HepG2 (cell line): ENCODE measurements around the gene CKS1B. TPM values are rescaled to one million over a fixed set of nuclear protein-coding genes. Genes with fewer than 3 reads are reported as not detected.

ENCODE experiments used
- ARNT2 ChIP-seq: sonication (generic); formaldehyde crosslinking; IDR thresholded peaks from 2 replicates; pipeline ENCODE4 v1.8.0; 2022; ENCODE audit warnings: mild to moderate bottlenecking, low read depth, missing genetic modification reagents, moderate library complexity
- ETV5 ChIP-seq: IDR thresholded peaks from 2 replicates; pipeline ENCODE4 v1.6.1; 2018; ENCODE audit warnings: missing biosample characterization, missing genetic modification reagents, inconsistent platforms, borderline replicate concordance
- HNF1A ChIP-seq, 2 experiments: sonication (generic) in 1 of 2; formaldehyde crosslinking in 1 of 2; IDR thresholded peaks; 2 replicates each; pipeline versions ENCODE4 v1.4.0 to v1.6.1; 2016 to 2020; ENCODE audit warnings: borderline replicate concordance in 1 of 2, low read depth in 1 of 2, mild to moderate bottlenecking in 1 of 2, missing genetic modification reagents in 1 of 2
- IKZF5 ChIP-seq: IDR thresholded peaks from 2 replicates; pipeline ENCODE4 v1.6.1; 2018; ENCODE audit warnings: missing genetic modification reagents, mild to moderate bottlenecking, missing compliant biosample characterization
- MZF1 ChIP-seq: sonication (generic); formaldehyde crosslinking; IDR thresholded peaks from 2 replicates; pipeline ENCODE4 v1.8.1; 2023; ENCODE audit warnings: mild to moderate bottlenecking, missing genetic modification reagents, borderline replicate concordance
- SPEN ChIP-seq: sonication (generic); formaldehyde crosslinking; IDR thresholded peaks from 2 replicates; pipeline ENCODE4 v1.5.1; 2020; ENCODE audit warnings: low read depth, mild to moderate bottlenecking, missing genetic modification reagents
- TIGD3 ChIP-seq: sonication (generic); formaldehyde crosslinking; IDR thresholded peaks from 2 replicates; pipeline ENCODE4 v1.5.1; 2020; ENCODE audit warnings: mild to moderate bottlenecking, missing genetic modification reagents, borderline replicate concordance
- ZNF160 ChIP-seq: sonication (generic); formaldehyde crosslinking; IDR thresholded peaks from 2 replicates; pipeline ENCODE4 v1.8.0; 2022; ENCODE audit warnings: mild to moderate bottlenecking, inconsistent platforms, missing genetic modification reagents
- ZNF547 ChIP-seq: sonication (generic); formaldehyde crosslinking; IDR thresholded peaks from 2 replicates; pipeline ENCODE4 v1.5.1; 2020; ENCODE audit warnings: mild to moderate bottlenecking, missing genetic modification reagents
- ZNF788 ChIP-seq: sonication (generic); formaldehyde crosslinking; IDR thresholded peaks from 2 replicates; pipeline ENCODE4 v1.5.0; 2020; ENCODE audit warnings: mild to moderate bottlenecking, missing genetic modification reagents, borderline replicate concordance
- ZSCAN12 ChIP-seq: sonication (generic); formaldehyde crosslinking; IDR thresholded peaks from 2 replicates; pipeline ENCODE4 v1.9.0; 2021; ENCODE audit warnings: mild to moderate bottlenecking, missing genetic modification reagents
- ZSCAN29 ChIP-seq: sonication (generic); formaldehyde crosslinking; conservative IDR thresholded peaks from 2 replicates; pipeline ENCODE4 v1.4.0; 2020; ENCODE audit warnings: mild to moderate bottlenecking, missing genetic modification reagents
- polyA plus RNA-seq, 8 experiments: library from polyadenylated mRNA; depleted of rRNA in 3 of 8; stranded (reverse) in 7 of 8; unstranded in 1 of 8; fragments of >200 nt; fragmentation: Illumina TruSeq in 4 of 8; extraction: Trizol in 4 of 8; gene quantifications; 2 replicates each; pipeline versions ENCODE4 v1.2.1 to v1.2.3, GENCODE V29; 2011 to 2016; ENCODE audit warnings: low read depth in 4 of 8, missing spikeins in 1 of 8, mixed read lengths in 1 of 8; ENCODE audit not compliant: insufficient read depth in 1 of 8
- total RNA-seq, 5 experiments: library from RNA; depleted of rRNA; stranded (reverse); fragments of >200 nt; fragmentation: Illumina TruSeq; extraction: Trizol; gene quantifications; 2 replicates each; pipeline ENCODE4 v1.2.3, GENCODE V29; 2016; ENCODE audit warnings: low read depth in 1 of 5
- TF ChIP-seq, protein P1 (sequence below): sonication (generic); formaldehyde crosslinking; IDR thresholded peaks from 2 replicates; pipeline ENCODE4 v1.5.1; 2020; ENCODE audit warnings: missing genetic modification reagents, mild to moderate bottlenecking, borderline replicate concordance
- TF ChIP-seq, protein P2 (sequence below): sonication (generic); formaldehyde crosslinking; IDR thresholded peaks from 2 replicates; pipeline ENCODE4 v1.8.1; 2023; ENCODE audit warnings: mild to moderate bottlenecking, missing genetic modification reagents, borderline replicate concordance
- TF ChIP-seq, protein P3 (sequence below), 2 experiments: sonication (generic) in 1 of 2; formaldehyde crosslinking in 1 of 2; IDR thresholded peaks; 2 replicates each; pipeline versions ENCODE4 v1.5.1 to v1.6.1; 2011 to 2020; ENCODE audit warnings: borderline replicate concordance in 1 of 2, low read depth in 1 of 2, low read length in 1 of 2, mild to moderate bottlenecking in 1 of 2, missing genetic modification reagents in 1 of 2, moderate library complexity in 1 of 2

The CKS1B gene
- total and polyA plus RNA-seq, 2 of the 13 experiments (the other 11 are each of a cell fraction or from before 2014, with no cell fraction given), result 217 to 222 TPM

DNA sequence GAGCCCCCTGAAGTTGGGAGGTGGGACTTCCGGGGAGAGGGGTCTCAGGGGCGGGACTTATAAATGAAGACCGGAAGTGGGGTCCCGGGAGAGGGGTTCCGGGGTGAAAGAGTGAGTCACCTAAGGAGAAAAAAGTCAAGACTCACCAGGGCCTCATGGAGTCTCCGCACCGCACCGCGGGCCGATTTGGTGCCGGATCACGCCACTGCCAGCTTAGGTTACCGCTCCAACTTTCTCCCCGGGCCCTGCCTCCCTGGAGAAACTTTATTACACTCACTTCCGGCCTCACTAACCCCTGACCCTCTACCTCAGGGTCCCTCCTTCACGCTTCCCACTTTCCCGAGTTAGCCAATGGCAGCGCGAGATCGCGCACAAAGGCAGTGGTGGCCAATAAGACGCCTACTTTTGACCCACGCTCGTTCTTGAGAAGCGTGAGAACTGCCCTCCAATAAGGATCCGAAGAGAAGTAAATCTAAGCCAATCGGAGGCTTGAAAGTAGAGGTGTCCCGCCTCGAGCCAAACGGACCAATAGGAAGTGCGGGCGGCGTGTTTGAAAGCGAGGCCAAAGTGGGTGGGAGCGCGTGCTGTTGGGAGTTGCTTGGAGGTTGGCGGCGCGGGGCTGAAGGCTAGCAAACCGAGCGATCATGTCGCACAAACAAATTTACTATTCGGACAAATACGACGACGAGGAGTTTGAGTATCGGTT is at the start of gene CKS1B (continued):
- TF ChIP-seq, protein P1, sequence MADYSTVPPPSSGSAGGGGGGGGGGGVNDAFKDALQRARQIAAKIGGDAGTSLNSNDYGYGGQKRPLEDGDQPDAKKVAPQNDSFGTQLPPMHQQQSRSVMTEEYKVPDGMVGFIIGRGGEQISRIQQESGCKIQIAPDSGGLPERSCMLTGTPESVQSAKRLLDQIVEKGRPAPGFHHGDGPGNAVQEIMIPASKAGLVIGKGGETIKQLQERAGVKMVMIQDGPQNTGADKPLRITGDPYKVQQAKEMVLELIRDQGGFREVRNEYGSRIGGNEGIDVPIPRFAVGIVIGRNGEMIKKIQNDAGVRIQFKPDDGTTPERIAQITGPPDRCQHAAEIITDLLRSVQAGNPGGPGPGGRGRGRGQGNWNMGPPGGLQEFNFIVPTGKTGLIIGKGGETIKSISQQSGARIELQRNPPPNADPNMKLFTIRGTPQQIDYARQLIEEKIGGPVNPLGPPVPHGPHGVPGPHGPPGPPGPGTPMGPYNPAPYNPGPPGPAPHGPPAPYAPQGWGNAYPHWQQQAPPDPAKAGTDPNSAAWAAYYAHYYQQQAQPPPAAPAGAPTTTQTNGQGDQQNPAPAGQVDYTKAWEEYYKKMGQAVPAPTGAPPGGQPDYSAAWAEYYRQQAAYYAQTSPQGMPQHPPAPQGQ (CRISPR knock-in tag), result no peak
- TF ChIP-seq HNF1A (IDR thresholded peaks at IDR 0.05; ENCODE audit: low read depth) (no peak), HNF1A (CRISPR knock-in tag; IDR thresholded peaks at IDR 0.05; ENCODE audit: borderline replicate concordance) (no peak; the same call in 1 of the 2 replicates), ARNT2 (CRISPR knock-in tag) (peak; percentile 93), ZNF547 (CRISPR knock-in tag) (no peak), ETV5 (CRISPR knock-in tag) (peak; percentile 58; the same call in 1 of the 2 replicates), SPEN (peak; percentile 64; the same call in 1 of the 2 replicates), ZSCAN29 (CRISPR knock-in tag) (no peak), ZNF788 (CRISPR knock-in tag) (no peak; the same call in 1 of the 2 replicates), IKZF5 (CRISPR knock-in tag) (no peak), TIGD3 (CRISPR knock-in tag) (no peak), MZF1 (CRISPR knock-in tag) (no peak; the same call in 1 of the 2 replicates), ZNF160 (CRISPR knock-in tag) (no peak; the same call in 1 of the 2 replicates), ZSCAN12 (no peak; the same call in 1 of the 2 replicates)
- TF ChIP-seq, protein P2, sequence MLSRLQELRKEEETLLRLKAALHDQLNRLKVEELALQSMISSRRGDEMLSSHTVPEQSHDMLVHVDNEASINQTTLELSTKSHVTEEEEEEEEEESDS (CRISPR knock-in tag), result peak; percentile 76
- TF ChIP-seq, protein P3, sequence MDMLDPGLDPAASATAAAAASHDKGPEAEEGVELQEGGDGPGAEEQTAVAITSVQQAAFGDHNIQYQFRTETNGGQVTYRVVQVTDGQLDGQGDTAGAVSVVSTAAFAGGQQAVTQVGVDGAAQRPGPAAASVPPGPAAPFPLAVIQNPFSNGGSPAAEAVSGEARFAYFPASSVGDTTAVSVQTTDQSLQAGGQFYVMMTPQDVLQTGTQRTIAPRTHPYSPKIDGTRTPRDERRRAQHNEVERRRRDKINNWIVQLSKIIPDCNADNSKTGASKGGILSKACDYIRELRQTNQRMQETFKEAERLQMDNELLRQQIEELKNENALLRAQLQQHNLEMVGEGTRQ (IDR thresholded peaks at IDR 0.05; ENCODE audit: low read depth, low read length), result no peak
- TF ChIP-seq, protein P3 (CRISPR knock-in tag; IDR thresholded peaks at IDR 0.05; ENCODE audit: borderline replicate concordance), result 0 out of 2 replicates have a peak, but pooled peaks have one; percentile 16
